ENCODE measurements around the gene TBX6.

GRCh38 chr16:30115238-30115637 lies 23.5 kb upstream of the TBX6 start:
- TF ChIP-seq CTCF (IDR thresholded peaks at IDR 0.05) (no peak), POLR2A (IDR thresholded peaks at IDR 0.05) (no peak)

Data from heart left ventricle (tissue), 13 donors.